ENCODE results near the gene ZNF423. TPM values are rescaled to one million over a fixed set of nuclear protein-coding genes. Genes with fewer than 3 reads are reported as not detected.

The ZNF423 gene
- total RNA-seq, 1 donor from 2014 or later, result 49.8 TPM

- peaks cover 15% of the 10 kb centered on the region for H3K36me3 Mint-ChIP-seq (ENCODE audit: insufficient read depth)
- H3K4me1 Mint-ChIP-seq (ENCODE audit: low read depth), result peaks cover 23% of the 10 kb centered on the region
- H3K27me3 Mint-ChIP-seq, result no peaks in the 10 kb centered on the region
- no peak for DNase-seq (ENCODE audit: low spot score, unreplicated experiment)
- no peaks in the 10 kb centered on the region for H3K9me3 Mint-ChIP-seq (ENCODE audit: low read depth)
- H3K4me3 Mint-ChIP-seq (ENCODE audit: low read depth), result peak overlapping the region; percentile 15
- H3K27ac Mint-ChIP-seq, result peak overlapping the region; percentile 87
- no peak for TF ChIP-seq CTCF (IDR thresholded peaks at IDR 0.05; ENCODE audit: unreplicated experiment)
Observed at GRCh38 chr16:49639739-49640431, 216.0 kb downstream of the ZNF423 start.

- Mint-ChIP-seq H3K36me3 (ENCODE audit: insufficient read depth) (peaks cover 15% of the 10 kb centered on the region), H3K27me3 (no peaks in the 10 kb centered on the region), H3K4me3 (ENCODE audit: low read depth) (no peak overlapping the region), H3K9me3 (ENCODE audit: low read depth) (no peaks in the 10 kb centered on the region), H3K27ac (peak overlapping the region; percentile 87), H3K4me1 (ENCODE audit: low read depth) (peaks cover 23% of the 10 kb centered on the region)
- no peak for DNase-seq (ENCODE audit: low spot score, unreplicated experiment)
- no peak for TF ChIP-seq CTCF (IDR thresholded peaks at IDR 0.05; ENCODE audit: unreplicated experiment)
Observed at GRCh38 chr16:49638673-49639610, 217.0 kb downstream of the ZNF423 start.

GRCh38 chr16:49637933-49638672 is 217.8 kb downstream of the ZNF423 start:
- Mint-ChIP-seq H3K27me3 (no peaks in the 10 kb centered on the region), H3K4me3 (ENCODE audit: low read depth) (no peak overlapping the region), H3K36me3 (ENCODE audit: insufficient read depth) (peaks cover 15% of the 10 kb centered on the region), H3K27ac (peak overlapping the region; percentile 33), H3K4me1 (ENCODE audit: low read depth) (peaks cover 19% of the 10 kb centered on the region), H3K9me3 (ENCODE audit: low read depth) (no peaks in the 10 kb centered on the region)
- no peak for DNase-seq (ENCODE audit: low spot score, unreplicated experiment)
- no peak for TF ChIP-seq CTCF (IDR thresholded peaks at IDR 0.05; ENCODE audit: unreplicated experiment)

GRCh38 chr16:49637511-49637910 is 218.4 kb downstream of the ZNF423 start:
- no peak overlapping the region for H3K4me3 Mint-ChIP-seq (ENCODE audit: low read depth)
- TF ChIP-seq CTCF (IDR thresholded peaks at IDR 0.05; ENCODE audit: unreplicated experiment), result no peak
- H3K9me3 Mint-ChIP-seq (ENCODE audit: low read depth), result no peaks in the 10 kb centered on the region
- DNase-seq (ENCODE audit: low spot score, unreplicated experiment), result no peak
- H3K4me1 Mint-ChIP-seq (ENCODE audit: low read depth), result peaks cover 19% of the 10 kb centered on the region
- H3K27ac Mint-ChIP-seq, result no peak overlapping the region
- H3K36me3 Mint-ChIP-seq (ENCODE audit: insufficient read depth), result peaks cover 15% of the 10 kb centered on the region
- no peaks in the 10 kb centered on the region for H3K27me3 Mint-ChIP-seq

- H3K27me3 Mint-ChIP-seq, result no peaks in the 10 kb centered on the region
- peaks cover 15% of the 10 kb centered on the region for H3K36me3 Mint-ChIP-seq (ENCODE audit: insufficient read depth)
- no peak for TF ChIP-seq CTCF (IDR thresholded peaks at IDR 0.05; ENCODE audit: unreplicated experiment)
- peaks cover 19% of the 10 kb centered on the region for H3K4me1 Mint-ChIP-seq (ENCODE audit: low read depth)
- no peaks in the 10 kb centered on the region for H3K9me3 Mint-ChIP-seq (ENCODE audit: low read depth)
- DNase-seq (ENCODE audit: low spot score, unreplicated experiment), result no peak
- no peak overlapping the region for H3K27ac Mint-ChIP-seq
- H3K4me3 Mint-ChIP-seq (ENCODE audit: low read depth), result no peak overlapping the region
Observed at GRCh38 chr16:49636608-49637007, 219.3 kb downstream of the ZNF423 start.
